HepG2 (cell line): Measurements from ENCODE around the gene ARAP1. TPM values are rescaled to one million over a fixed set of nuclear protein-coding genes. Genes with fewer than 3 reads are reported as not detected.

Experiments used
- ATAC-seq: fragments of 200-7000 bp; cut with Tn5 transposase; 3 replicates; pipeline ENCODE4 v1.9.1; 2020; ENCODE audit warnings: mild to moderate bottlenecking, moderate library complexity
- BruUV-seq: library from RNA; stranded (reverse); fragments of 400-500 nt; replicated peaks from 2 replicates; lab custom pipeline; 2021; lab: Mats Ljungman, UMichigan
- CTCF ChIA-PET: fragments of 300-600 bp; formaldehyde crosslinking; extraction: SDS; loops from one replicate; lab custom pipeline; 2021; ENCODE audit warnings: low total read pairs, inconsistent platforms, low intra/inter-chr PET ratio; lab: Yijun Ruan, JAX
- POLR2A ChIA-PET: fragments of 350-600 bp; sonication (Branson Sonifier 250); formaldehyde crosslinking; loops from one replicate; lab custom pipeline; 2020; ENCODE audit warnings: antibody characterized with exemption, inconsistent platforms; lab: Yijun Ruan, JAX
- DNase-seq: peaks from one replicate; pipeline ENCODE4 v3.0.0-alpha.2; 2015; ENCODE audit warnings: low spot score
- FAIRE-seq: peaks from 3 replicates; lab custom pipeline; 2011; peaks lifted over from hg19 to GRCh38; lab: Jason Lieb, UNC
- H2AFZ ChIP-seq: one replicate; pipeline ENCODE4 v1.6.1; 2011; ENCODE audit warnings: low read length, inconsistent platforms
- H3K27ac ChIP-seq: fragments of 300-600 bp; 3 replicates; pipeline ENCODE4 v1.8.0; 2011; ENCODE audit warnings: mixed run types, mild to moderate bottlenecking, mixed read lengths, low read length, inconsistent platforms; ENCODE audit not compliant: insufficient read depth; ENCODE audit errors: extremely low read length
- H3K27me3 ChIP-seq, 2 experiments: fragments of 200-600 bp in 1 of 2; 2 replicates in 1 of 2; 3 replicates in 1 of 2; pipeline versions ENCODE4 v1.6.0 to v1.8.0; 2011; ENCODE audit warnings: low read length in 2 of 2, mild to moderate bottlenecking in 2 of 2, moderate library complexity in 2 of 2, inconsistent platforms in 1 of 2; ENCODE audit not compliant: insufficient read depth in 2 of 2, control insufficient read depth in 1 of 2
- H3K36me3 ChIP-seq, 2 experiments: fragments of 200-600 bp in 1 of 2; replicated peaks in 1 of 2; 2 replicates in 1 of 2; 3 replicates in 1 of 2; pipeline versions ENCODE4 v1.5.1 to v1.8.0; 2011; ENCODE audit warnings: low read length in 2 of 2, inconsistent platforms in 1 of 2; ENCODE audit not compliant: insufficient read depth in 2 of 2, control insufficient read depth in 1 of 2
- H3K4me1 ChIP-seq: 2 replicates; pipeline ENCODE4 v1.5.1; 2012; ENCODE audit warnings: low read length, inconsistent platforms; ENCODE audit not compliant: insufficient read depth
- H3K4me2 ChIP-seq: 2 replicates; pipeline ENCODE4 v1.6.0; 2011; ENCODE audit warnings: low read depth, low read length, inconsistent platforms
- H3K4me3 ChIP-seq, 3 experiments: fragments of 200-600 bp in 1 of 3; sonication (generic), shearing (Covaris generic) in 1 of 3; replicated peaks in 1 of 3; 2 replicates each; pipeline ENCODE4 v1.5.1; 2011 to 2016; ENCODE audit warnings: low read length in 3 of 3, inconsistent platforms in 2 of 3, low read depth in 2 of 3, mild to moderate bottlenecking in 2 of 3, control low read depth in 1 of 3, mixed read lengths in 1 of 3; ENCODE audit not compliant: insufficient read depth in 1 of 3
- H3K79me2 ChIP-seq: one replicate; pipeline ENCODE4 v1.6.1; 2011; ENCODE audit warnings: low read length, inconsistent platforms; ENCODE audit not compliant: insufficient read depth
- H3K9ac ChIP-seq: 2 replicates; pipeline ENCODE4 v1.6.0; 2011; ENCODE audit warnings: mild to moderate bottlenecking, low read depth, low read length, inconsistent platforms; ENCODE audit not compliant: insufficient read depth
- H3K9me3 ChIP-seq: 2 replicates; pipeline ENCODE4 v1.5.1; 2012; ENCODE audit warnings: mild to moderate bottlenecking, low read length
- H4K20me1 ChIP-seq: 2 replicates; pipeline ENCODE4 v1.6.0; 2011; ENCODE audit warnings: inconsistent platforms, mild to moderate bottlenecking, low read length, moderate library complexity; ENCODE audit not compliant: insufficient read depth
- BCL6 ChIP-seq: IDR thresholded peaks from 2 replicates; pipeline ENCODE4 v1.6.1; 2016; ENCODE audit warnings: missing genetic modification reagents, missing compliant biosample characterization
- DMAP1 ChIP-seq: IDR thresholded peaks from 2 replicates; pipeline ENCODE4 v1.6.1; 2016
- GABPA ChIP-seq, 2 experiments: IDR thresholded peaks; 2 replicates each; pipeline ENCODE4 v1.6.1; 2011 to 2016; ENCODE audit warnings: low read depth in 2 of 2, low read length in 1 of 2, missing biosample characterization in 1 of 2, missing genetic modification characterization in 1 of 2
- HMG20B ChIP-seq: conservative IDR thresholded peaks from 2 replicates; pipeline ENCODE4 v1.6.1; 2016; ENCODE audit warnings: missing genetic modification reagents, missing compliant biosample characterization
- KDM6A ChIP-seq: IDR thresholded peaks from 2 replicates; pipeline ENCODE4 v1.6.1; 2016; ENCODE audit warnings: low read depth
- PHB2 ChIP-seq: fragments of 450-650 bp; IDR thresholded peaks from 2 replicates; pipeline ENCODE4 v1.6.1; 2018; ENCODE audit not compliant: partially characterized antibody
- SKI ChIP-seq: fragments of 450-650 bp; IDR thresholded peaks from one replicate; pipeline ENCODE4 v1.6.1; 2018; ENCODE audit warnings: mild to moderate bottlenecking; ENCODE audit not compliant: partially characterized antibody
- ZNF768 ChIP-seq: sonication (generic); formaldehyde crosslinking; IDR thresholded peaks from 2 replicates; pipeline ENCODE4 v1.4.0; 2020; ENCODE audit warnings: missing genetic modification reagents
- WGBS: methylation state at CpG from one replicate; pipeline ENCODE4 v1.1.6; 2017; ENCODE audit warnings: low lambda C conversion rate; 5-methylcytosine and 5-hydroxymethylcytosine counted together
- in situ Hi-C: cut with HindIII; loops from 2 replicates; pipeline ENCODE4 v1.10.0; 2017; ENCODE audit warnings: low pct_unique_long_range_greater_than_20kb; ENCODE audit not compliant: extremely low pct_ligation_motif_present
- intact Hi-C: fragments of 100-400 bp; cut with micrococcal nuclease; formaldehyde crosslinking; loops from one replicate; pipeline ENCODE4 v1.10.0; 2022; ENCODE audit not compliant: unreplicated experiment
- polyA plus RNA-seq, 8 experiments: library from polyadenylated mRNA; depleted of rRNA in 3 of 8; stranded (reverse) in 7 of 8; unstranded in 1 of 8; fragments of >200 nt; fragmentation: Illumina TruSeq in 4 of 8; extraction: Trizol in 4 of 8; gene quantifications; 2 replicates each; pipeline versions ENCODE4 v1.2.1 to v1.2.3, GENCODE V29; 2011 to 2016; ENCODE audit warnings: low read depth in 4 of 8, missing spikeins in 1 of 8, mixed read lengths in 1 of 8; ENCODE audit not compliant: insufficient read depth in 1 of 8
- total RNA-seq, 5 experiments: library from RNA; depleted of rRNA; stranded (reverse); fragments of >200 nt; fragmentation: Illumina TruSeq; extraction: Trizol; gene quantifications; 2 replicates each; pipeline ENCODE4 v1.2.3, GENCODE V29; 2016; ENCODE audit warnings: low read depth in 1 of 5
- TF ChIP-seq, protein P1 (sequence below): sonication (generic); formaldehyde crosslinking; IDR thresholded peaks from 2 replicates; pipeline ENCODE4 v1.5.0; 2020; ENCODE audit warnings: mild to moderate bottlenecking, missing genetic modification reagents

The ARAP1 gene
- total and polyA plus RNA-seq, 2 of the 13 experiments (the other 11 are each of a cell fraction or from before 2014, with no cell fraction given) = 43.2 to 55.5 TPM

DNA sequence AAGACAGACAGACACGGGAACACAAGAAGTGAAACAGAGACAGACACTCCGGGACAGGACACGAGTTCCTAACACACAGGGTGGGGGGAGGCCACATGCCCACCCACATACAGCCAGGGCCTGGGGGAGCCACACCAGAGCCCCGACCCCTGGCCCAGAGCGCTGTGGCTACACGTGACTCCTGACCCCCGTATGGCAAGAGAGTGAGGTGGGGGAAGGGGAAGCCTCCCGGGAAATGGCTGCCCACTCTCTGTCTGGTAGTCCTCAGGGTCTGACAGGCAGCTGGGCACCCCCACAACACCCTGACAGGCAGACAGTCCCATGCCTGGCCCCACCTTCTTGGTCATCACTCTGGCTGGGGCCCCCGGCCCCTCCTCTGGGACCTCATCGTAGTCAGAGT lies 39.4 kb downstream of the ARAP1 start:
- CTCF ChIA-PET = no interaction called here
- Histone ChIP-seq H3K9me3 (no peaks in the 10 kb centered on the region), H3K27me3 (no peaks in the 10 kb centered on the region), H3K79me2 (no peaks in the 10 kb centered on the region), H3K9ac (no peak overlapping the region), H3K36me3 (peaks cover 50 to 84% of the 10 kb centered on the region in 2 experiments), H3K4me2 (no peak overlapping the region), H3K4me3 (no peak overlapping the region), H3K4me1 (no peaks in the 10 kb centered on the region), H2AFZ (no peak overlapping the region), H3K27ac (no peak overlapping the region), H4K20me1 (no peaks in the 10 kb centered on the region)
- WGBS = 93% methylated on average over 5 of the region's 10 CpGs
- DNase-seq (no peak), ATAC-seq (no peak), FAIRE-seq (no peak)
- no TSS peak for BruUV-seq
- in situ Hi-C loops (no loop called here), intact Hi-C loops (no loop called here)
- POLR2A ChIA-PET = no interaction called here
- no peak for TF ChIP-seq BCL6
- no peak for TF ChIP-seq KDM6A (CRISPR knock-in tag)
- TF ChIP-seq SKI = no peak
- TF ChIP-seq ZNF768 = no peak
- no peak for TF ChIP-seq PHB2

DNA sequence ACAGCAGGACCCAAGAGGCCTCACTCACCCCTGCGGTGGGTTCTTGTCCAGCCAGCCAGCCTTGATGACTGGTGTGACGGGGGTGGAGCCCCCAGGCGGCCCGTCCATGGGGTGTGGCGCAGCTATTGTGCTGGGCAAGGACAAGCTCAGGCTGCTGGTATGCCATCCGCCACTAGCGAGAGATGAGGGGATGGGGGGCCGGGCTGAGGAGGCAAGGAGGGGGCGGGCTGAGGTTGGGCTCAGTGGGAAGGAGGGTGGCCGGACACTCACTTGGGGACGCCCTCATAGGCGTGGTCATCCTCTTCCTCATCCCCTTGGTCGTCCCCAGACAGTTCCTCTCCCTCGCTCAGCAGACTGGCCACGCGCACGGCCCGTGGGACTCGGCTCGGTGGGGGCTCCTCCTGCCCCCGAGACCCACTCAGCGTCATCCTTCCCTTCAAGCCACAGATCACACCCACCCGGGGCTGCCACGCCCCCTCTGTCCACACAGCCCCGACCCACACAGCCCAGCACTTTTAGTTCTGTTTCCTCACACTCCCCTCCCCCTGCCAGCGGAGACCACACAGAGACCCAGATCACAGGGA lies 39.9 kb downstream of the ARAP1 start:
- Histone ChIP-seq H3K27ac (no peak overlapping the region), H3K36me3 (peaks cover 49 to 85% of the 10 kb centered on the region in 2 experiments), H3K4me3 (no peak overlapping the region), H4K20me1 (no peaks in the 10 kb centered on the region), H2AFZ (no peak overlapping the region), H3K79me2 (no peaks in the 10 kb centered on the region), H3K4me2 (no peak overlapping the region), H3K9ac (no peak overlapping the region), H3K9me3 (no peaks in the 10 kb centered on the region), H3K27me3 (no peaks in the 10 kb centered on the region), H3K4me1 (no peaks in the 10 kb centered on the region)
- ATAC-seq (no peak), FAIRE-seq (no peak), DNase-seq (no peak)
- in situ Hi-C loops (no loop called here), intact Hi-C loops (no loop called here)
- 97% methylated on average over 23 of the region's 26 CpGs for WGBS
- TF ChIP-seq, protein P1, sequence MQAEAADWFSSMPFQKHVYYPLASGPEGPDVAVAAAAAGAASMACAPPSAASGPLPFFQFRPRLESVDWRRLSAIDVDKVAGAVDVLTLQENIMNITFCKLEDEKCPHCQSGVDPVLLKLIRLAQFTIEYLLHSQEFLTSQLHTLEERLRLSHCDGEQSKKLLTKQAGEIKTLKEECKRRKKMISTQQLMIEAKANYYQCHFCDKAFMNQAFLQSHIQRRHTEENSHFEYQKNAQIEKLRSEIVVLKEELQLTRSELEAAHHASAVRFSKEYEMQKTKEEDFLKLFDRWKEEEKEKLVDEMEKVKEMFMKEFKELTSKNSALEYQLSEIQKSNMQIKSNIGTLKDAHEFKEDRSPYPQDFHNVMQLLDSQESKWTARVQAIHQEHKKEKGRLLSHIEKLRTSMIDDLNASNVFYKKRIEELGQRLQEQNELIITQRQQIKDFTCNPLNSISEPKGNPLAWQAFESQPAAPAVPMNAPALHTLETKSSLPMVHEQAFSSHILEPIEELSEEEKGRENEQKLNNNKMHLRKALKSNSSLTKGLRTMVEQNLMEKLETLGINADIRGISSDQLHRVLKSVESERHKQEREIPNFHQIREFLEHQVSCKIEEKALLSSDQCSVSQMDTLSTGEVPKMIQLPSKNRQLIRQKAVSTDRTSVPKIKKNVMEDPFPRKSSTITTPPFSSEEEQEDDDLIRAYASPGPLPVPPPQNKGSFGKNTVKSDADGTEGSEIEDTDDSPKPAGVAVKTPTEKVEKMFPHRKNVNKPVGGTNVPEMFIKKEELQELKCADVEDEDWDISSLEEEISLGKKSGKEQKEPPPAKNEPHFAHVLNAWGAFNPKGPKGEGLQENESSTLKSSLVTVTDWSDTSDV = no peak
- TF ChIP-seq GABPA (IDR thresholded peaks at IDR 0.05; ENCODE audit: low read depth, low read length) (no peak), GABPA (CRISPR knock-in tag; IDR thresholded peaks at IDR 0.05; ENCODE audit: low read depth) (no peak), HMG20B (CRISPR knock-in tag) (no peak), DMAP1 (CRISPR knock-in tag) (no peak)
- no TSS peak for BruUV-seq
- CTCF ChIA-PET = no interaction called here
- POLR2A ChIA-PET = no interaction called here
